ENCODE data around the gene ENOX1. TPM values are rescaled to one million over a fixed set of nuclear protein-coding genes. Genes with fewer than 3 reads are reported as not detected.

Gene ENOX1
- total and polyA plus RNA-seq, 2 donors (not counting 3 experiments of a cell fraction or from before 2014, with no cell fraction given): 0.17 to 0.97 TPM

GRCh38 chr13:43522788-43523187 lies 264.0 kb downstream of the ENOX1 start:
- no peaks in the 10 kb centered on the region for H3K27me3 ChIP-seq (ENCODE audit: control insufficient read depth in 2 of 2, insufficient read depth in 2 of 2, low read length in 2 of 2)
- dilution Hi-C loops (cut with MboI; ENCODE audit: extremely low pct_ligation_motif_present, low sequenced_read_pairs) (no loop called here), intact Hi-C loops (cut with micrococcal nuclease) (no loop called here)
- no peak overlapping the region for H3K4me3 ChIP-seq (replicated peaks in 1 of 3; ENCODE audit: insufficient read depth in 1 of 3, low read depth in 1 of 3, low read length in 3 of 3)
- H3K27ac ChIP-seq (ENCODE audit: insufficient read depth, low read depth, low read length): no peak overlapping the region
- H3K9me1 ChIP-seq (replicated peaks; ENCODE audit: control insufficient read depth, extremely low read depth, insufficient read depth, low read length): no peaks in the 10 kb centered on the region
- H3K79me2 ChIP-seq (ENCODE audit: control insufficient read depth, insufficient read depth, low read length): no peaks in the 10 kb centered on the region
- H3K4me1 ChIP-seq (ENCODE audit: control insufficient read depth, extremely low read depth, insufficient read depth, low read length): no peaks in the 10 kb centered on the region
- ChIA-PET CTCF (no interaction called here), POLR2A (no interaction called here)
- BruUV-seq (replicated peaks): no TSS peak
- no peak overlapping the region for H3K9ac ChIP-seq (replicated peaks; ENCODE audit: extremely low read depth, insufficient read depth, low read length)
- H3K36me3 ChIP-seq (ENCODE audit: control insufficient read depth in 2 of 2, extremely low read depth in 1 of 2, insufficient read depth in 2 of 2, low read length in 2 of 2): no peaks in the 10 kb centered on the region
- DNase-seq (ENCODE audit: low read depth, low spot score) (no peak), FAIRE-seq (no peak)
- H2AFZ ChIP-seq (ENCODE audit: low read depth, low read length): no peak overlapping the region
- no peak overlapping the region for H3K4me2 ChIP-seq (ENCODE audit: insufficient read depth, low read length)
- TF ChIP-seq EZH2 (IDR thresholded peaks at IDR 0.05; ENCODE audit: borderline replicate concordance, low read depth, low read length, severe bottlenecking) (no peak), MAX (IDR thresholded peaks at IDR 0.05; ENCODE audit: insufficient read depth, insufficient read length) (no peak), POLR2AphosphoS5 (IDR thresholded peaks at IDR 0.05; ENCODE audit: insufficient read depth, low read depth, low read length) (no peak), JUN (IDR thresholded peaks at IDR 0.05; ENCODE audit: borderline replicate concordance, insufficient read depth, insufficient read length, low read depth) (no peak), CTCF (IDR thresholded peaks at IDR 0.05; ENCODE audit: extremely low read depth in 1 of 2, insufficient read depth in 1 of 2, low read depth in 1 of 2, low read length in 2 of 2) (no peak), GATA2 (IDR thresholded peaks at IDR 0.05; ENCODE audit: insufficient read depth, insufficient read length, low read depth, low read length) (no peak), MYC (IDR thresholded peaks at IDR 0.05; ENCODE audit: low read depth, low read length) (no peak), FOS (IDR thresholded peaks at IDR 0.05; ENCODE audit: borderline replicate concordance, insufficient read depth, low read length) (no peak)
- H4K20me1 ChIP-seq (replicated peaks; ENCODE audit: control insufficient read depth, extremely low read depth, insufficient read depth, low read length): no peaks in the 10 kb centered on the region
- no peaks in the 10 kb centered on the region for H3K9me3 ChIP-seq (replicated peaks; ENCODE audit: control insufficient read depth, insufficient read depth, low read length)
